Caki2 (cell line): Measurements from ENCODE around the gene SLC22A4. TPM values are rescaled to one million over a fixed set of nuclear protein-coding genes. Genes with fewer than 3 reads are reported as not detected.
A peak's percentile ranks its signal among the peaks of the same experiment; 100 is the strongest.

Experiments used
- DNase-seq: peaks from one replicate; pipeline ENCODE4 v3.0.0-alpha.2; 2015; ENCODE audit warnings: low read depth
- in situ Hi-C: cut with HindIII; loops from 2 replicates; pipeline ENCODE4 v1.10.0; 2016; ENCODE audit warnings: low sequenced_read_pairs, low pct_unique_long_range_greater_than_20kb, mixed read lengths
- total RNA-seq: library from RNA; depleted of rRNA; stranded (reverse); fragments of >200 nt; shearing (Covaris generic); gene quantifications from 2 replicates; pipeline ENCODE4 v1.2.3, GENCODE V29; 2014; ENCODE audit warnings: low replicate concordance

SLC22A4 gene
- total RNA-seq, 1 experiment from 2014 or later: not detected

DNA sequence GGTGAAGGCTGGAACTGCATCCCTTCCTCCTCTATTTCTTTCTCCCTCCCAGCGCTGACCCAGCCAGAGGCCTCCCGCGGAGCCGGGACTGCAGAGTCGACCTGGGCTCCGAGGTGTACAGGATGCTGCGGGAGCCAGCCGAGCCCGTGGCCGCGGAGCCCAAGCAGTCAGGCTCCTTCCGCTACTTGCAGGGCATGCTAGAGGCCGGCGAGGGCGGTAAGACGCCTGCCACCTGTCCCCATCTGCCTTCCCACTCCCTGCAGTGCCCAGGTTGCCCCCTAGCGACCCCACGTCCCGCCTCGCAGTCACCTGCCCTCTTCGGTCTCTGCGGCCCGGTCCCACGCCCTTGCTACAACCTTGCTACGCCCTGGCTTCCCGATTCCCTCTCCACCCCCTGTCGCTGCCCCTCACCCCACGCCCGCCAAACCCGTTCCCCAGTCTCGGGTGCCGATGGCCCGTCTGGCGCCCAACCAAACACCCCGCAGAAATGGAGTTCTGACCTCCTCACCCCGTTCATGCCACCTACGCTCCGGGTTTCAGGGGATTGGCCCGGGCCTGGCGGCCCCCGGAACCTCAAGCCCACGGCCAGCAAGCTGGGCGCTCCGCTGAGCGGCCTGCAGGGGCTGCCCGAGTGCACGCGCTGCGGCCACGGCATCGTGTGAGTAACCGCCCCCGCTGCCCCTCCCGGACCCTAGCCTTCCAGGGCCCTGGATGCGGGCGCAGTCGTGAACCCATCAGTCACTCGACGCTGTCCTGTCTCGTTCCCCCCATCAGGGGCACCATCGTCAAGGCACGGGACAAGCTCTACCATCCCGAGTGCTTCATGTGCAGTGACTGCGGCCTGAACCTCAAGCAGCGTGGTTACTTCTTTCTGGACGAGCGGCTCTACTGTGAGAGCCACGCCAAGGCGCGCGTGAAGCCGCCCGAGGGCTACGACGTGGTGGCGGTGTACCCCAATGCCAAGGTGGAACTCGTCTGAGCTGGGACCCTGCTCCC lies 22.6 kb upstream of the SLC22A4 start:
- in situ Hi-C loops: loop anchor here (10.0 kb wide), 1 partner anchor 63 kb away; no protein-coding TSS in a partner anchor
- no peak for DNase-seq

DNA sequence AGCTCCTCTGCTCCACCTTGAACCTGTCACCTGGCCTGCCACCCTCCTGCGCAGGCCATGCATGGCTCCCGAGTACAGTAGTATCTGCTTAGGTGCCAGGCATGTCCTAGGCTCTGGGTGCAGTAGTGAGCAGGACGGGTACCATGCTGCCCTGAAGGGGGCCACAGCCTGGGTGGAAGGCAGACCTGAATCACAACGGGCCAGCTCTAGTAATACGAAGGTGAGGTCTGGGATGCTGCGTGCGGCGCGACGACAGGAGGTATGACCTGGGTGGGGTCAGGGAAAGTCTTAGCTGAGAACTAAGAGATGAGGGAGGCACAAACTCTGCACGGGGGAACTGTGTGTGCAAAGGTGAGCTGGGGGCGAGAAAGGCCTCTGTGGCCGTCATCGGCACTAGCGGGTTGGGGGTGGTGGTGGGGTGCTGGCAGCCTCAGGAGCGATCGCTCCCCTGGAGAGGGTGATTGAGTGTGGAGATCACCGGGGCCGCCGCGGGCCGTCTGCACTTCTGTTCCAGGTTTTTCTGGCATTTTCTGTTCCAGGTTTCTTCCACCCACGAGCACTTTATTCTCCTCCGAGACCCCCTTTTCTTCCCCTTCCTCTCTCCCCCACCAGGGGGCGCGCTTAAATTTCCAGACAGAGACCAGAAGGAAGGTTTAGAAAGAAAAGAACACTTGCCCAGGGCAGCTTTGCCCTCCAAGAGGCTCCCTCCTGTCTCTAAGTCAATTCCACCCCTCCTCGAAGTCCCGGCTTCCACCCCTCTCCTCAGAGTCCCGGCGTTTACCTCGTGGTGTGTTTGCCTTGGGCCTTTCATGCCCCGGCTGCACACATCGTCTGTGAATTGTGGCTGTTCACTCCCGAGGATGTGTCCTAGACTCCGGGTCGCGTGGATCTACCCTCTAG lies 21.6 kb upstream of the SLC22A4 start:
- in situ Hi-C loops: loop anchor here (10.0 kb wide), 1 partner anchor 62 kb away; no protein-coding TSS in a partner anchor
- DNase-seq: peak; percentile 52

DNA sequence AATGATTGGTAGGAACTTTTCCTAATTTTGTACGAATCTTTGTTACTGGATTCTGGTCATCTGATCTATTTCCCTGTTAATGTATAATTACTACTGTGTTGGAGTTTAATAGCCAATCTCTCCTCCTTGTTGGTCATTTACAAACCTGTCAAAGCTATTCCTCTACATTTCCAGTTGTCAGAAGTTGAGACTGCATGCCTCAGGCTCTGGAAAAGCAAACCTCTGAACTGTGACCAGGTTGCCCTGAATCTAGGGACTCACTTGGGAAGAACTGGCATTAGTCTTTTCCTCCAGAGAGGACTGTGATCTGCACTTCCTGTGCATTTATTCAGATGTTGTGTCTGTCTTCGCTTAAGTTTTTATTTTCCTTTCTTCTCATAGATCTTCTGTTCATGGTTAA lies 20.6 kb upstream of the SLC22A4 start:
- in situ Hi-C loops: loop anchor here (10.0 kb wide), 1 partner anchor 61 kb away; no protein-coding TSS in a partner anchor
- DNase-seq: peak; percentile 42

GRCh38 chr5:132274050-132274792 lies 20.0 kb upstream of the SLC22A4 start:
- in situ Hi-C loops: loop anchor here (10.0 kb wide), 1 partner anchor 61 kb away; no protein-coding TSS in a partner anchor
- no peak for DNase-seq

GRCh38 chr5:132275367-132276220 lies 18.6 kb upstream of the SLC22A4 start:
- DNase-seq: no peak
- in situ Hi-C loops: loop anchor here (10.0 kb wide), 1 partner anchor 59 kb away; no protein-coding TSS in a partner anchor

DNA sequence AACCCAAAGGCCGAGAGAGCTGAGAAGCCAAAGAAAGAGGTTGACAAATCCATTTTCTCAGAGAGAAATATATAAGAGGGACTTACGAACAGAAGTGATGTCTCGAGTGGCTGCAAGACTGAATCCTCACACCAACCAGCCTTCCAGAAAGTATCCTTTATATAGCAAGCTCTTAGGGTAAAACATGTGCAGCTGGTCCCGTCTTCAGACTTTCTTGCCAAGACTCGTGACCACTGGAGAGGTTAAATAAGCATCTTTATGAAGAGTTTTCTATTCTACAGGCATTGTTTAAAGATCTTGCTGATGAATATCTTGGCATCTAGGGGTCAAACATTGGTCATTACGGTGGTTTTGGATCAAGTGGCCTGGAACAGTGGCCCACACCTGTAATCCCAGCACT lies 16.9 kb upstream of the SLC22A4 start:
- no peak for DNase-seq
- in situ Hi-C loops: loop anchor here (10.0 kb wide), 1 partner anchor 58 kb away; no protein-coding TSS in a partner anchor

DNA sequence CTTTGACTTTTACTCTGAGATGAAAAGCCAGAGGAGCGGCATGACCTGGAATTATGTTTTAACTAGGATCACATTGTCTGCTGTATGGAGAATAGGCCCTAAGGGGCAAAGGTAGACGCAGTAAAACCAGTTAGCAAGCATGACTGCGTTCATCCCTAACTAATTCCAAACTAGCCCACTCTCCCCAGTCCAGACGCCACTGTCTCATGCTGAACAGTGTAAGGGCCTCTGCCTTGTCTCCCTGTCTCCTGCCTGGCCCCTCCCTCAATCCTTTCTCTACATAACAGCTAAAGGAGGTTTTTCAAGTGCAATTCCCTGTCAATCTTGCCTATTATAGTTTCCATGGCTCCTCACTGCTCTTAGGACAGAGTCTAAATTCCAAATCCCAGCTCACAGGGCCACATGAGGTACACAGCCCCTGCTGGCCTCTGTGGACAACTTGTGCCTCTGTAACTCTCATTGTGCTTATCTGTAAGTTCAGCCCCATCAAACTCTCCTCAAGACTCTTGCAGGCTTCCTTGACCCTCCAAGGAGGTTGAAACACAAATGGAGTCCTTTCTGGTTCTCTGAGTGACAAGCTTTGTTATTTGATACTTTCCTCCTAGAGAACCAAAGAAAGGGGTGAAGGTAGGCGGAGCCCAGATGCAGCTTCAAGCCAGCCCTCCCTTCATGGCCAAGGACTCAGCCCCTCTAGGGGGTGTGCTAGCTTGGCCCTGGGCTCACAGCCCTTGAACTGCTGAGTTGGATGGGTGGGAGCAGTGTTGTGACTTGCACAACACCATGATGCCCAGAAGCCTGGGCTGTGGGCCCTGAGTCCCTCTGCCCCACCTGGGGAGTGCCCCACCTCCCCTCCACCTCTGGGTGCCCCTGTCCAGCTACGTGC lies 16.0 kb upstream of the SLC22A4 start:
- in situ Hi-C loops: loop anchor here (10.0 kb wide), 1 partner anchor 57 kb away; no protein-coding TSS in a partner anchor
- DNase-seq: no peak

DNA sequence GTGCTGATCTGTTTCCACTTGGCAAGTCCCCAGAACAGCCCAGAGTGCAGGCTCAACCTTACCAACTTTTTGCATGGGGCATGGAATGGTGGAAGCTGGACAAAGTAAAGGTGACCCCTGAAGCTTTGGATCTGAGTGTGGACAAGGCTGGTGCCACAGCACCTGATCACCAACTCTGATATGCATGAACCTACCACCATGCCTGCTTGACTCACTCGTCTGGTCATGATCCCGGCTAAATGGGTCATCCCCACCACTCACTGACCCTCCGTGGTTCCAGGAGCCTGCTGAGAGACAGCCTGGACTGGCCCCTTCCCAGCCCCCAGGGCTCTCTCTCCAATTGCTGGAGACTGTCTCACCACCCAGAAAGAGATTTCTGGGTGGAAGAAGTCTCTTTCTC lies 14.4 kb upstream of the SLC22A4 start:
- DNase-seq: no peak
- in situ Hi-C loops: loop anchor here (10.0 kb wide), 1 partner anchor 55 kb away; no protein-coding TSS in a partner anchor

GRCh38 chr5:132280371-132281240 lies 13.6 kb upstream of the SLC22A4 start:
- in situ Hi-C loops: no loop called here
- no peak for DNase-seq

DNA sequence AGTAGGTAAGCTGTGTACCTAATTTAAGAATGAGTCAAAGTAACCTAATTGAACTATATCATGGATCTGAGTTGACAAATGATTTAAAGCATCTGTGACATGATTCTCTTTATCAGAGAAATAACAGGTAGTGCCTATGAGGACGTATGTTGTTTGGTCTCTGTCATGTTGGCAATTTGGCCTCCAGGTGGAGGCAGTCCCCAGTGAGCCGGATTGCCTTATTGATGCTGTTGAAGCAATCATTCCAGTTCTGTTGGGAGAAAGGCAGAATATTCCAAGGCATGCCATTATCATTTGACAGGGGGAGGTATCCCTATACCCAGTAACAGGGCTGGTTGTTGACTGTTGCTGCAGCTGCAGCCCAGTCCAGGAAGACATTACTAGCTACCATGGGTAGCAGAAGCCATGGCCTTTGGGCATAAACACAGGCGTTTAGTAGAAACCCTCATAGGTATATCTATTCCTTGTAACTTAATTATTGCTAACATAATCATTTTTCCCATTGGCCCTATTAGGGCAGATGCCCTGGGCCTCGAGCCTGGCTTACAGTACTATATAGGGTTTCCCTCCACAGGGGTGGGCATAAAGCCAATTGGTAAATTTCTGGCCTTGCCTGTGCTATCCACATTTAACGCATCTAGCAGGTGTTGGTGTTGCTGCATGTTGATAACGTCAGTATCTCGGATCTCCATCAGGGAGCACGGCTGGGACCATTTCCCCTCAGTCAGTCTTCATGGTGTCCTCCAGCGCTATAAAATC lies 12.2 kb upstream of the SLC22A4 start:
- in situ Hi-C loops: no loop called here
- DNase-seq: no peak

- no peak for DNase-seq
These were observed 10.7 kb upstream of the SLC22A4 start for GRCh38 chr5:132283423-132284043.

GRCh38 chr5:132289097-132289496 lies 5.1 kb upstream of the SLC22A4 start:
- in situ Hi-C loops: no loop called here
- no peak for DNase-seq

More at GRCh38 chr5:132283423-132284043, 10.7 kb upstream of the SLC22A4 start:
- in situ Hi-C loops: no loop called here

- DNase-seq: no peak
- in situ Hi-C loops: no loop called here
These were observed 3.2 kb upstream of the SLC22A4 start for GRCh38 chr5:132291026-132291425.
